ENCODE results near the gene USP31.

- TF ChIP-seq CTCF (IDR thresholded peaks at IDR 0.05; ENCODE audit: borderline replicate concordance, extremely low read depth, low read length, poor library complexity, severe bottlenecking) (no peak), EZH2 (IDR thresholded peaks at IDR 0.05; ENCODE audit: borderline replicate concordance, low read depth, low read length, severe bottlenecking) (no peak)
Observed at GRCh38 chr16:23020084-23020483, 129.2 kb downstream of the USP31 start.
